Fibroblast of peridontal ligament (primary cell): ENCODE measurements around the gene PPFIA1.

Source experiments
- DNase-seq: peaks from one replicate; pipeline ENCODE4 v3.0.0-alpha.2; 2010; ENCODE audit errors: extremely low read depth

PPFIA1 gene

DNA sequence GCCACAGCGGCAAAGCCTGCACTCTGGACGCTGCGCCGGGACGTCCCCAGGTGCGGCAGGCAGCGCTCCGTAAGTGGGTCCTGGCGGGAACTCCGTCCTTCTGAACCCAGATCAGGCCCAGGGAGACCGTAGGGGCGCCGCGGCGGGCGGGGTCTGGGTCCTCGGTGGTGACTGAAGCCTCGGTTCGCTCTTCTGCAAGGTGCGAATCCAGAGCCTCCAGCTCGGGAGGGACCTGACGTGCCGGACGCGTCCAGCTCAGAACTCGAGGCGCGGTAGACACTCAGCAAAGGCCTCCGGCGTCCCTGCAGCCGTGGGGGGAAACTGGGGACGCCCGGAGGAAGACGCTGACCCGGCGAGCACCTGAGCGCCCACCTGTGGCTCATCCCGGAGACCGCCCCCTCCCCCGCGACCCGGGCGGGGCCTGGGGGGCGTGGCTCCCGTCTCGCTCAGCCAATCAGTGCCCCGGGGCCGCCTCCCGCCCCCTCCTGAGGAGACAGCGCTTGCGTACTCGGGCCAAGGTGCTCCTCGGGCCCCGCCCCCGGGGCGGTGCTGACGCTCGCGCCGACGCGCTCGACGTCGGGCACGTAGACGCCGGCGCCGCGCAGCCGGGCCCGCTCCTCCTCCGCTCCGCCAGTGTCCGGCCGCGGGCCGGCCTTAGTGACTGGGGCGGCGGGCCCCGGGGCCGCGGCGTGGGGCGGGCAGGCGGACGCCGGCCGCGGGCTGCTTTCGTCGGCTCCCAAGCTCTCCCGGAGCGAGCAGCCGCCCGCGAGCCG is at the start of gene PPFIA1:
Gene PPFIA1, plus strand, starts transcription at position 587 of the 773 bp plus-strand sequence. CDS start 1,483 bp downstream, outside the sequence.
- peak; percentile 87 for DNase-seq

- DNase-seq = peak; percentile 38
Measured at GRCh38 chr11:70220920-70221319, 49.6 kb upstream of the PPFIA1 start.

GRCh38 chr11:70225681-70226177 is 44.8 kb upstream of the PPFIA1 start:
- DNase-seq = peak; percentile 37

- peak; percentile 13 for DNase-seq
Measured at GRCh38 chr11:70226183-70226582, 44.3 kb upstream of the PPFIA1 start.

- DNase-seq = no peak
Measured at GRCh38 chr11:70226967-70227366, 43.5 kb upstream of the PPFIA1 start.

GRCh38 chr11:70229737-70230136 is 40.8 kb upstream of the PPFIA1 start:
- no peak for DNase-seq

DNA sequence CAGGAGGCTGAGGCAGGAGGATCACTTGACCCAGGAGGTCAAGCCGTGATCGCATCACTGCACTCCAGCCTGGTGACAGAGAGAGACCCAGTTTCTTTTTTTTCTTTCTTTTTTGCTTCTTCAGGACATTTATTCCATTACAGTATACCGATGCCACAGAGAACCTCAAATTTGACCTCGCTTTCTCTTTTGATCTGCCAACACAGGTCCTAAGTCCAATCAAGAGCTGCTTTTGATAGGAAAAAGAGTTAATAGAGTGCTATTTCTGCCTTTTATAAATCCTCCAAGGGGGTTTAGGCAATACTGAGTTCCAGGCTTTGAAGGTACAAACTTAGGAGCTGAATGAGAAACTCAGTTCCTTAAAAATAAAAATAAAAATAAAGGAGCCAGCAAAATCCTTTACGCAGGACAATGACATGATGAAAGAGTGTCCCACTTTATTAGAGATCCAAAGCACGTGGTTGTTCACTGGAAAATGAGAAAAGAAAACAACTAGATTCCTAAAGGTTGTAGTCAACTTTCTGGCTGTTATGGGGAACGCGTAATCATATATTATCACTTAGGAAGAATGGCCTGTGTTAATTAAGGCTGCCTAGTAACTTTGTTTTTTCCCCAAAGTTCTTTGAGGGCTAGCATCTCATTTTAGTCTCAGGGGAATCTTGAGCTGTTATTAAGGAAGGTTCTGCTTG is 40.2 kb upstream of the PPFIA1 start:
- DNase-seq = no peak

- no peak for DNase-seq
Measured at GRCh38 chr11:70230840-70231710, 39.4 kb upstream of the PPFIA1 start.

GRCh38 chr11:70233034-70233433 is 37.5 kb upstream of the PPFIA1 start:
- DNase-seq = no peak

DNA sequence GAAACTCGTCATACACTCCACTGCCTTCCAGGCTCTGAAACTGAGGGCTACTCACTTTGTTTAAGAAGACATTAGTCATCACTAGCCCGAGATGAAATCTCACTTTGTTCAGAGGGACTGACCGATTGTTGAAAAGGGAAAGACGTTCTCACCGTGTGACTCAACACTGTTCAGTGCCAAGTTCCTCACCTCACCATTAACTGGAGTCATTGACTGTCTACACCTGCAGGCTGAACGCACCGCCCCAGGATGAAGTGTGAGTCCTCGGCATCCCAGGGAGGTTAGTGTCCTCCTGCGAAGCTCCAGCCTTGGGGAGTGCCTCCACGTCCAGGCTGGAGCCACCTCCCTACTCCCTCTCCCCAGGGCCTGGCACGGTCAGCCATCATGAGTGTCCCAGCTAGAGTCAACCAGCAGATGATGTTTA is 37.0 kb upstream of the PPFIA1 start:
- DNase-seq = peak; percentile 25

- no peak for DNase-seq
Measured at GRCh38 chr11:70233962-70234361, 36.5 kb upstream of the PPFIA1 start.

DNA sequence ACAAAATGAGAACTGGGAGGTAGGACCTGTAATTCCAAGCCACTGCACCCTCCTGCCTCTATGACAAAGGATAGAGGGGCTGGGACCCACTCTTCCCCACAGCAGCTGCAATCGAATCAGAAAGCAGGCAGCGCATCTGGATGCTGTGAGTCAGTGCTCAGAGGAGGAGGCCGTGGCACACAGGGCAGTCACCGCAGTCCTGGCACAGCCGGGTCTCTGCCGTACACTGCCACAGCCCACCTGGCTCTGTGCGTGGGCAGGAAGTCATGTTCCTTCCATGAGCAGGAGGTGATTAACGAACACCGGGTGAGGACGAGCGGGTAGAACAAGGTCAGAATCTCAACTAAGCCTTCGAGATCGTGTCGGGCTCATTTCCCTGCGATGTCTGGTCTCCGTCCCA is 30.2 kb upstream of the PPFIA1 start:
- DNase-seq = no peak

- no peak for DNase-seq
Measured at GRCh38 chr11:70241709-70242108, 28.8 kb upstream of the PPFIA1 start.

GRCh38 chr11:70242885-70243284 is 27.6 kb upstream of the PPFIA1 start:
- no peak for DNase-seq

DNA sequence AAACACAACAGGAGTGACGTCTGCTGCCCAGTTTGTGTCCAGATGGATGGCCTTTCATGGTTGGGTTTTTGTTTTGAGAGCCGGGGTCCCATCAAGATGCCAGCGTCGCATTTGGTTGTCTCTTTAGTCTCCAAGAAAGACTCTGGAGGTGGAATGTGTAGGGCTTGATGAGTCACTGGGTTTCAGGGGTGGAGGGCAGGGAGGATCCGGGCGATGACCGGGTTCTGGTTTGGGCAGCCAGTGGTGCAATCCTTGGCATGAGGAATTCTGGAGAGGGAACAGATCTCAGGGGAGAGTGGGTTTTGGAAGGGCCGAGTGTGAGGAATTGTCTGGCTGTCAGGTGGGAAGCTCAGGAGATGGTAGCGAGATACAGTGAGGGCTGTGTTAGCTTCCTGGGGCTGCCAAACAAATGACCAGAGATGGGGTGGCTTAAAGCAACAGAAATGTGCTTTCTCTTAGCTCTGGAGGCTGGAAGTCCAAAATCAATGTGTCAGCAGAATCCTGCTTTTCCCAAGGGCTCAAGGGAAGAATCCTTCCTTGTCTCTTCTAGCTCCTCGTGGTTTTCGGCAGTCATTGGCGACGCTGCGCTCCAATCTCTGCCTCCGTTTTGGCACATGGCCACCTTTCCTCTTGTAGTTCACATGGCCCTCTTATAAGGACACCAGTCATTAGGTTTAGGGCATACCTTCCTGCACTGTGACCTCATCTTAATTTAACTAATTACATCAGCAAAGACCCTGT is 26.4 kb upstream of the PPFIA1 start:
- DNase-seq = peak; percentile 53

DNA sequence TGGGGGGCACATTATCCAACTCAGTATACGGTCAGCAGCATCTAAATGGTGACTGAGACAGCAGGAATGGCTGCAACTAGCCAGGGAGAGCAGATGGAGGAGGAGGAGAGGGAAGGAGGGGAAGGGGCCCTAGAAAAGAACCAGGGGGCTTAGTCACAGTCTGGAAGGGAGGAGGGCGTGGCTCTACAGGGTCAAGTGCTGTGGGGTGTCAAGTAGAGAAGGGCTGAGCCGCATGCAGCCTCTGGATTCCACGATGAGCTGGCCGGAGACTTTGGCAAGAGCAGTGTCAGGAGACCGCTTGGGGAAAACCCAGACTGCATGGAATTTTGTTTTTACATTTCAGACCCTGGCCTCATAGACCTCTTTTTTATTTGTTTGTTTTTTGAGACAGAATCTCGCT is 25.8 kb upstream of the PPFIA1 start:
- peak; percentile 79 for DNase-seq

- DNase-seq = no peak
Measured at GRCh38 chr11:70246196-70246595, 24.3 kb upstream of the PPFIA1 start.

DNA sequence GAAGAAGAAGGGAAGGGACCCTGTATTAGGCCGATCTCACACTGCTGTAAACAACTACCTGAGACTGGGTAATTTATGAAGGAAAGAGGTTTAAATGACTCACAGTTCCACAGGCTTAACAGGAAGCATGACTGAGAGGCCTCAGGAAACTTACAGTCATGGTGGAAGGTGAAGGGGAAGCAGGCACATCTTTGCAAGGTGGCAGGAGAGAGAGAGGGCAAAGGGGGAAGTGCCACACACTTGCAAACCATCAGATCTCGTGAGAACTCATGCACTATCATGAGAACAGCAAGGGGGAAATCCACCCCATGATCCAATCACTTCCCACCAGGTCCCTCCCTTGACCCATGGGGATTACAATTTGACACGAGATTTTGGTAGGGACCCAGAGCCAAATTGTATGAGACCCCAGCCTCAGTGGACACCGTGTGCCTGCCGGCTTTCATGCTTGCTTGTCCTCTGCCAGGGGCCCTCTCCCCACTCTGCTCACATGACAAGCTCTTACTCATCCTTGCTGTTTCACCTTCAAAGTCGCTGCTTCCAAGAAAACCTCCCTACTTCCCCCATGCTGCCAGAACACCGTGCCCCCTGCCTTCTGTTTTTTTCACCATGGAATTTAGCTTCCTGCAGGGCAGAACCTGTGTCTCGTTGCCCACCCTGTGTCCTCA is 23.3 kb upstream of the PPFIA1 start:
- DNase-seq = no peak

DNA sequence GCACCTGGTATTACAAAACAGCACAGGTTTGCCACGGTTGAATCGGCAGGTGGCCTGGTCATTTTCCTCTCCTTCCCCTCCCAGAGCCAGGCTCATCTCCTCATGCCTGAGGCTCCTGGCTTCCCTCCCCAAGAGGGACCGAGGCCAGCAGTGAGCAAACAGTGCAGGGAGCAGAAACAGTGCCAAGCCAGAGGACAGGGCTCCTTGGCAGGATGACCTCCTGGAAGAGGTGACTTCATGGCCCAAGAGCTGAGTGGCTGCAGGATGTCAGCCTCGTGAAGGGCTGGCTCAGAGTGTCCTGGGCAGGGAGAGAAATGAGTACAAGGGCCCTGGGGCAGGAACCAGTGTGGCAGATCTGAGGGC is 22.8 kb upstream of the PPFIA1 start:
- no peak for DNase-seq

DNA sequence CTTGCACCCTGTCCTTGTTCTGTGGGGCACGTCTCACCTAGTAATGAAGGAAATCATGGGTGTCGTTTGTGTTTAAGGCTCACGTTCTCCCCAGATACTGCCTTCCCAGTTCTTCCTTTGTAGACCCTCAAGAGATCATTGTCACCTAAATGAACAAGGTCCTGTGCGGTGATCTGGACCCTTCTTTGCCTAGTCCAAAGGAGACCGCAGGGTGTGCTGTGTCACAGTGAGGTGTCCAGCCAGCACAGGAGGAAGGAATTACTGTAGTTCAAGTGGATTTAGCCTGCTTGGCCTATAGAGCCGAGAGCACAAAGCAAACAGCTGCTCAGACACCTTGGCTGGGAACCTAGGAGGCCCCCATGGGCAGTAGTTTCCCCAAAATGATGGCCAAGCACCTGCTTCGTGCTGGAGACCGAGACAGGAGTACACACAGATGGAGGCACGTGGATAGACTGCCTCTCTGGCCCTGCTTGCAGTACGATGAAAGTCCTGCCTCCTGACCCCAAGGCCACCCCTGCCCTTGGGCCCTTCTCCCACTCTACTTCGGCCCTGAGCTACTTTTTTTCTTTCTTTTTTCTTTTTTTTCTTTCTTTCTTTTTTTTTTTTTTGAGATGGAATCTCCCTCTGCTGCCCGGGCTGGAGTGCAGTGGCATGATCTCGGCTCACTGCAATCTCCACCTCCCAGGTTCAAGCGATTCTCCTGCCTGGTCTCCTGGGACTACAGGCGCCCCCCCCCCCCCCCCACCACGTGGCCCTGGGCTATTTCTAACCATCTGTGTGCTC is 19.4 kb upstream of the PPFIA1 start:
- DNase-seq = no peak
